ENCODE data around the gene GMNN. TPM values are rescaled to one million over a fixed set of nuclear protein-coding genes. Genes with fewer than 3 reads are reported as not detected.

The GMNN gene
- total RNA-seq, 1 experiment from 2014 or later: 44.6 TPM

Other genes starting within 250 kb of the GMNN start
- 0.84 and 1.2 TPM in 2 replicates for gene KIAA0319, start 128.7 kb upstream of the GMNN start, total RNA-seq (2014; rRNA removed)
- 20.6 and 24.2 TPM in 2 replicates for gene TDP2, start 108.0 kb upstream of the GMNN start, total RNA-seq (2014; rRNA removed)
- gene ACOT13, start 107.9 kb upstream of the GMNN start, total RNA-seq (2014; rRNA removed): 13.5 and 17.9 TPM in 2 replicates
- gene C6orf62, start 55.8 kb upstream of the GMNN start, total RNA-seq (2014; rRNA removed): 81.8 and 91.5 TPM in 2 replicates
- gene ARMH2, start 24.0 kb downstream of the GMNN start, total RNA-seq (2014; rRNA removed): not detected in 2 replicates
- gene RIPOR2, start 161.0 kb downstream of the GMNN start, total RNA-seq (2014; rRNA removed): 0.44 and 0.52 TPM in 2 replicates